GM06990 (cell line): ENCODE data around the gene ZNF174.
A peak's percentile ranks its signal among the peaks of the same experiment; 100 is the strongest.

Experiments used
- DNase-seq: peaks from one replicate; pipeline ENCODE4 v3.0.0-alpha.2; 2011; ENCODE audit not compliant: insufficient read length; ENCODE audit errors: extremely low read depth
- H3K27me3 ChIP-seq: replicated peaks from 2 replicates; pipeline ENCODE4 v1.6.0; 2011; ENCODE audit warnings: low read length; ENCODE audit not compliant: control insufficient read depth, insufficient read depth
- H3K36me3 ChIP-seq: 2 replicates; pipeline ENCODE4 v1.5.1; 2011; ENCODE audit warnings: low read length; ENCODE audit not compliant: control insufficient read depth, insufficient read depth
- H3K4me3 ChIP-seq: replicated peaks from 2 replicates; pipeline ENCODE4 v1.5.1; 2011; ENCODE audit warnings: low read depth, mild to moderate bottlenecking, control low read depth, low read length
- CTCF ChIP-seq: IDR thresholded peaks from 2 replicates; pipeline ENCODE4 v1.5.1; 2011; ENCODE audit warnings: low read length, control low read depth, mild to moderate bottlenecking, inconsistent platforms; ENCODE audit not compliant: insufficient read depth, poor library complexity, severe bottlenecking

ZNF174 gene

GRCh38 chr16:3400779-3401688, at the start of gene ZNF174, which contains the start of gene ZSCAN32:
Gene ZNF174 (plus strand): TSS chr16:3401215. CDS start chr16:3402005, 790 bp downstream.
Gene ZSCAN32 (minus strand): TSS chr16:3401004. CDS start chr16:3397557, 3,447 bp downstream.
- Histone ChIP-seq H3K27me3 (no peaks in the 10 kb centered on the region; the same call in 1 of the 2 replicates), H3K4me3 (peak within 1 kb of the TSS; percentile 72), H3K36me3 (peaks cover 16% of the 10 kb centered on the region)
- TF ChIP-seq CTCF: no peak
- DNase-seq: peak; percentile 100

- TF ChIP-seq CTCF: no peak
- no peak for DNase-seq
- H3K36me3 ChIP-seq: no peaks in the 10 kb centered on the region
These were observed 45.4 kb upstream of the ZNF174 start, which contains the start of gene OR2C1 for GRCh38 chr16:3355589-3355988. Gene OR2C1 (plus strand): TSS chr16:3355889. CDS start chr16:3355941, 52 bp downstream.

GRCh38 chr16:3356118-3356517, 44.9 kb upstream of the ZNF174 start:
- Histone ChIP-seq H3K36me3 (no peaks in the 10 kb centered on the region), H3K27me3 (no peaks in the 10 kb centered on the region), H3K4me3 (no peak overlapping the region)
- DNase-seq: no peak
- no peak for TF ChIP-seq CTCF

More at GRCh38 chr16:3355589-3355988, 45.4 kb upstream of the ZNF174 start, which contains the start of gene OR2C1:
- Histone ChIP-seq H3K27me3 (no peaks in the 10 kb centered on the region), H3K4me3 (no peak within 1 kb of the TSS)

GRCh38 chr16:3358871-3359270, 42.1 kb upstream of the ZNF174 start:
- no peak for DNase-seq
- Histone ChIP-seq H3K4me3 (no peak overlapping the region), H3K36me3 (no peaks in the 10 kb centered on the region), H3K27me3 (no peaks in the 10 kb centered on the region)
- TF ChIP-seq CTCF: no peak

GRCh38 chr16:3362931-3363330, 38.1 kb upstream of the ZNF174 start:
- H3K27me3 ChIP-seq: no peaks in the 10 kb centered on the region
- no peaks in the 10 kb centered on the region for H3K36me3 ChIP-seq
- TF ChIP-seq CTCF: no peak
- no peak overlapping the region for H3K4me3 ChIP-seq
- no peak for DNase-seq
